Lower leg skin (tissue), 3 donors: ENCODE data around the gene HMGB2.

Experiments
- POLR2A ChIP-seq, 2 donors: fragments of 450-650 bp; IDR thresholded peaks; one replicate each; pipeline ENCODE4 v1.6.1; 2016 to 2017; ENCODE audit warnings: antibody characterized with exemption in 2 of 2, mild to moderate bottlenecking in 1 of 2, moderate library complexity in 1 of 2
- TF ChIP-seq, protein P1 (sequence below), 3 donors: fragments of 450-650 bp; IDR thresholded peaks; one replicate each; pipeline ENCODE4 v1.5.1; 2016; ENCODE audit warnings: antibody characterized with exemption in 3 of 3, mild to moderate bottlenecking in 3 of 3, moderate library complexity in 2 of 3

GRCh38 chr4:173367285-173367684 is 33.1 kb upstream of the HMGB2 start:
- TF ChIP-seq, protein P1, sequence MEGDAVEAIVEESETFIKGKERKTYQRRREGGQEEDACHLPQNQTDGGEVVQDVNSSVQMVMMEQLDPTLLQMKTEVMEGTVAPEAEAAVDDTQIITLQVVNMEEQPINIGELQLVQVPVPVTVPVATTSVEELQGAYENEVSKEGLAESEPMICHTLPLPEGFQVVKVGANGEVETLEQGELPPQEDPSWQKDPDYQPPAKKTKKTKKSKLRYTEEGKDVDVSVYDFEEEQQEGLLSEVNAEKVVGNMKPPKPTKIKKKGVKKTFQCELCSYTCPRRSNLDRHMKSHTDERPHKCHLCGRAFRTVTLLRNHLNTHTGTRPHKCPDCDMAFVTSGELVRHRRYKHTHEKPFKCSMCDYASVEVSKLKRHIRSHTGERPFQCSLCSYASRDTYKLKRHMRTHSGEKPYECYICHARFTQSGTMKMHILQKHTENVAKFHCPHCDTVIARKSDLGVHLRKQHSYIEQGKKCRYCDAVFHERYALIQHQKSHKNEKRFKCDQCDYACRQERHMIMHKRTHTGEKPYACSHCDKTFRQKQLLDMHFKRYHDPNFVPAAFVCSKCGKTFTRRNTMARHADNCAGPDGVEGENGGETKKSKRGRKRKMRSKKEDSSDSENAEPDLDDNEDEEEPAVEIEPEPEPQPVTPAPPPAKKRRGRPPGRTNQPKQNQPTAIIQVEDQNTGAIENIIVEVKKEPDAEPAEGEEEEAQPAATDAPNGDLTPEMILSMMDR (IDR thresholded peaks at IDR 0.05): no peak
- no peak for TF ChIP-seq POLR2A (IDR thresholded peaks at IDR 0.05)
